Stimulated activated CD4-positive, alpha-beta T cell treated with anti-CD3 and anti-CD28 coated beads, Interleukin-2, amount 100 ng/mL, for 48 hours (primary cell): Measurements from ENCODE around the gene ADARB2.

Experiments used
- DNase-seq, 2 donors: peaks; one replicate each; pipeline ENCODE4 v3.0.0-alpha.2; 2020

Gene ADARB2

DNA sequence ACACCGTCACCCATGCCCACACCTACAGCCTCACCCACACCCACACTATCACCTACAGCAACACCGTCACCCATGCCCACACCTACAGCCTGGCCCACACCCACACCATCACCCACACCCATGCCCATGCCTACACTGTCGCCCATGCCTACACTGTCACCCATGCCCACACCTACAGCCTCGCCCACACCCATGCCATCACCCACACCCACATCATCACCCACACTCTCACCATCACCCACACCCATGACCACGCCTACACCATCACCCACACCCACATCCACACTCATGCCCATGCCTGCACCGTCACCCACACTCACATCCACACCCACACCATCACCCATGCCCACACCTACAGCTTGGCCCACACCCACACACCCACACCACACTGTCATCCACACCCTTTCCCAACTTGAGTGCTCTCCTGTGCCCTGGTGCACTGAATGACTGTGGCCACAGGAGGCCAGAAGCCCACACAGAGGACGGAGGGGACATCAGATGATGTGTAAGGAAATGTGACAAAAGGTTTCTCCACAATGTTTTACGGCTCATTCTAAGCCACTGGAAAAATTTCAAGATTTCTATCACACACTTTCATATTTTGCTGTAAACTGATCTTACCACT, 527.9 kb downstream of the ADARB2 start:
- DNase-seq, result no peak

GRCh38 chr10:1208366-1209311, 528.7 kb downstream of the ADARB2 start:
- no peak for DNase-seq

DNA sequence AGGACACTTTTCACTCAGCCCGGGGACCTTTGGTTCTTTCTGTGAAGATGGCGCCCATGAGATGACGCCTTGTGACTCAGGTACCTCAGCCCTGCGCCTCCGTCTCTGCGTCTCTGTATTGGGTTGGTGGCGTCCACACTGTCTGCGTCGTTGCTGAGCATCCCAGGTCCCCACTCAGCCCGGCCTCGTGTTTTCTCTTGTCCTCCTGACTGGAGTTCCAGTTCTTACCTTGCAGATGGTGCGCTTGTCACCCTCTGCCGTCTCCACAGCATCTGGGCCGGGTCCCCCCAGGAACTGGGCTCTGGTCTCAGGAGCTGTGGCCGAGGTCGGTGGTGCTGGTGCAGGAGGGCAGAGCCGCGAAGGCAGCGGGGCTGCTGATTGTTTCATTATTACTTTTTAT, 530.7 kb downstream of the ADARB2 start:
- DNase-seq, result no peak

- no peak for DNase-seq
Measured at GRCh38 chr10:1206101-1206500, 531.2 kb downstream of the ADARB2 start.

GRCh38 chr10:1205450-1206030, 531.8 kb downstream of the ADARB2 start:
- no peak for DNase-seq

DNA sequence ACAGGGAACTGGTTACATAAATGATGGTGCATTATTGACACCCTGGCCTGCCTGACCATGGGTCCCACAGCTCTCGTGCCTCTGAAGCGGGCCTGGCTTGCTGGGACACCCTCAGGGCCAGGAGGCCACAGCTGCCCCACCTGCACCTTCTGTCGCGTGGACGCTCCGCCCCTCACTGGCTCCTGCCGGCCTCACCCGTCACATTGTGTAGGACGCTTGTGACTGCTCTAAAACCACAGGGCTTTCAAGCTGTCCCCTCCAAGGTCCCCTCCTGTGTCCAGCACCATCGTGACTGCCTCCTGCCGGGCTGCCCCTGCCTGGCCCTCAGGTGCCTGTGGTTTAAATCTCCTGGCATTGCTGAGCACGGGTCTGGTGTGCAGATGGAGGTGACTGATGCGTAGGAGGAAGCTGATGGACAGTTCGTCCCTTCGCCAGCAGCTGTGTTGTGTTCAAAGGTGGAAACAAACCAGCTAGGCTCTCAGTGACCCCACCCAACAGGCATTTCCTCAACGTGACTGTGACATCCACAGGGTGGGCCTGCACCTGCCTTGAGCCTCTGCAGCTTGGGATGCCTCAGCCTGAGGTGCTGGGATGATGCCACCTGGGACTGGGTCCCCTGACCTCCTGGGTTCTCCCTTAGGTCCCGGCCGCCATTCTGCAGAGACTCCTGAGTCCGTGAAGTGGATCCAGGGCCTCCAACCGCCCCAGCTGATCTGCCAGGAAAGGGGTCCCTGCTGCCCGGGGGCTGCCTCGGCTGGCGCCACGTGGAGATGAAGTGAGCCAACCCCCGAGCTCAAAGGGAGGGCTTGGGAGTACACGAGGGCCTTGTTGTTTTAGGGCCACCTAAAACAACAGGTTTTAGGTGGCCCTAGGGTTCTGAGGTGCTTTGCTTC, 532.6 kb downstream of the ADARB2 start:
- no peak for DNase-seq

DNA sequence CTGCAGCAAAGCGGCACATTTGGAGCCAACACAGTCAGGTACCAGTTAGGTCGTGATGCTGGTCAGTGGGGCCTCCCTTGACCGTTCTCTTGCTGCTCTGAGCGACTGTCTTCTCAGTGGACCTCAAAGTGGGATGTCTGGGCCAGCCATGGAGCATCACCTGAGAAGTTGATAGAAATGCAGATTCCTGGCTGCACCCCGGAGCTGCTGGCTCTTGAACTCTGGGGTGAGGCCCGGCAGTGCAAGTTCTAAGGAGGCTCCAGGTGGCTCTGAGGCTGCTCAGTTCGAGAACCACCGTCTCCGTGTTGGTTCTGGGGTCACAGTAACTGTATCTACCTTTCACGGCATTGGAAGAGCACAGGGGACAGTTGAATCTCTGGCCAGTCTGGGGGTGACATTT, 533.6 kb downstream of the ADARB2 start:
- DNase-seq, result no peak

- no peak for DNase-seq
Measured at GRCh38 chr10:1203216-1203615, 534.1 kb downstream of the ADARB2 start.

GRCh38 chr10:1202343-1202742, 535.0 kb downstream of the ADARB2 start:
- no peak for DNase-seq

DNA sequence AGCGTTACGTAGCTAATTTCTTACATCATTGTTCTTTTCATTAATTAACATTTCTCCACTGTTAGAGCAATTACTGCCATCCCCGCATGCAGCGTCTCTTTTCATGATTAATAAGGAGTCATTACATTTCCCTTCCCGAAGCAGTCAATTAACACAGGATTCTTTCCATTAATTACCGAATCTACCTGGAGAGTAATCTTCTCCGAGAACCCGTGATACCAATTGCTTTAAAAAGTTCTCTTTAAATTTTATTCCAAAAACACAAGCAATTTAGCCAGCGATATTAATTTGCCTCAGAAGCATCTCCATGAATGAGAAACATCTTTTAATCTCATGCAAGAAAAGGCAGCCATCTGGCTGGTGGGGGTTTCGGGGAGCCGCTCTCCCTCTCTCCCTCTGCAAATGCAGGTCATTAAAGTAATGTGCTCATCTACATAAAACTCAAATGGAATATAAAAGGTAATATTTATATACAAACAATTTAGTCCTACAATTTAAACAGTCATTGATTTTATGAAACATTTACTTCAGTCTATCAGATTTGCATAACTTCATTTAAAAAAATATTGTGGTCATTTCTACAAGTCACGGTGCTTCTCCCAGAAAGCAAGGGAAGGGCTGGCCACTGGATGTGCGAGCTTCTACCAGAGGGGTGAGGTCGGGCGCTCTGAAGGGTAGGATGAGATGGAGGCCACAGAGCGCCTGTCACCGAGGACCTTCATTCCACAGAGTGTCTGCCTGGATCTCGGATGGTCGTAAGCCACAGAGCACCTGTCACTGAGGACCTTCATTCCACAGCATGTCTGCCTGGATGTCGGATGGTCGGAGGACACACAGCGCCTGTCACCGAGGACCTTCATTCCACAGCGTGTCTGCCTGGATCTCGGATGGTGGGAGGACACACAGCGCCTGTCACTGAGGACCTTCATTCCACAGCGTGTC, 536.2 kb downstream of the ADARB2 start:
- DNase-seq, result no peak

DNA sequence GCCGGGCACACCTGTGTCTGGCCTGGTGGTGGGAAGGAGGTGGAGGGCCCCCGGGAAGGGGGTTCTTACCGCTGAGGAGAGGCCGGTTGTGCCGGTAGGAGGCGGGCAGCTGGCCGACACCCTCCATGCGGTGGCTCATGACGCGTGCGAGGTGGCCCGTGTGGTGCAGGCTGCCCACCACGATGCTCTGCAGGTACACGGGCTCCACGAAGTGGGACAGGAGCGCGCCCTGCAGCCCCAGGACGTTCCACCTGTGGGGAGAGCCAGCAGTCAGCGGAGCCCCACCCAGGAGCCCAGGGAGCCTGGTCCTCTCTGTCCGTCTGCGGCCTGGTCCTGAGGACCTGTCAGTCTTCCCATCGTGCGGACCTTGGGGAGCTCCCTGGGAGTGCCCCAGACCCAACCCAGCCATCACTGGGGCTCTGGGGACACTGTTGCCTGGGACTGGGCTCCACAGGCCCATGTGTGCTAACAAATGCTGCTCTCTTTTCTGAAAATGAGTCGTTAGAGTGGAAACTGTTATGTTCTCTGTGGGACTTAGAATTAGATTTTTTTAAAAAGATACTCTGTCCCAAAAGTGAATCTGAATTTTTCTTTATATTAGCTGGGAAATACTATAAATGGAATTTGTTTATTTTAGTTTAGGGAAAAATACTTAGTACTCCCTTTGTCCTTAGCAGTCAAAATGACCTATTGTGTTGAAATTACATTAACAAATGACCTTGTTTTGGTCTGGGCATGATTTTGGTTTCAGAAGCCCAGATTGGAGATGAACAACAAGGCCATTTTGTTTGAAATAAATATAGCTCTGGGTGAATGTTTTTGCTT, 537.2 kb downstream of the ADARB2 start:
- no peak for DNase-seq

GRCh38 chr10:1199345-1199673, 538.0 kb downstream of the ADARB2 start:
- DNase-seq, result no peak

- DNase-seq, result no peak
Measured at GRCh38 chr10:1198453-1199344, 538.6 kb downstream of the ADARB2 start.

- no peak for DNase-seq
Measured at GRCh38 chr10:1197384-1197783, 539.9 kb downstream of the ADARB2 start.

- DNase-seq, result no peak
Measured at GRCh38 chr10:1196656-1197055, 540.7 kb downstream of the ADARB2 start.

- no peak for DNase-seq
Measured at GRCh38 chr10:1195828-1196227, 541.5 kb downstream of the ADARB2 start.

DNA sequence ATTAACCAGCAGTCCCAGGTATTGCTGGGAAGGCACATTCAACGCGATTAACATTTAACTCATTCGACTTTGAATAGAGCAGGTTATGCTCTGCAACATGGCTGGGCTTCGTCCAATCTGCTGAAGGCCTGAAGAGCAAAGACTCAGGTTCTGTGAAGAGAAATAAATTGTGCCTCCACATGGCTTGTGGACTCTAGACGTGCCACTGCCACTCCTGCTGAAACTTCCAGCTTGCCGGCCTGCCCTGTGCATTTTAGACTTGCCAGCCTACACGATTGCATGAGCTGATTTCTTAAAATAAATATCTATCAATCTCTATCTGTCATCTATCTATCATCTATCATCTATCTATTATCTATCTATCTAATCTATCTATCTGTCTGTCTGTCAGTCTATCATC, 543.2 kb downstream of the ADARB2 start:
- DNase-seq, result no peak

DNA sequence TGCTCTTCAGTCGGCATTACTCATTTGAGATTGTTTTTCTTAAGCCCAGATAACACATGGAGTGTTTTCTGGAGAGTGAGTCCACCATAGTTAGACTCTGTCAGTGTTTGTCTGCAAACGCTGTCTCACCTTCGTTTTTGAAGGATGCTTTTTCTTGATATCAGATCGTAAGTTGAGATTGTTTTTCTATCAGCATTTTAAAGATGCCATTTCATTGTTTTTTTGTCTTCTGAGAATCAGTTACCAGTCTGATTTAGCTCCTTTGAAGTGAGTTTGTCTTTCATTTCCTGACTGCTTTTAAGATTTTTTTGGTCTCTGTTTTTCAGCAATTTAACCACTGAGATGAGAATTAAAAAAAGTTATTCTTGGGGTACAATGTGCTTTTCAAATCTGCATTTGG, 543.8 kb downstream of the ADARB2 start:
- DNase-seq, result no peak

DNA sequence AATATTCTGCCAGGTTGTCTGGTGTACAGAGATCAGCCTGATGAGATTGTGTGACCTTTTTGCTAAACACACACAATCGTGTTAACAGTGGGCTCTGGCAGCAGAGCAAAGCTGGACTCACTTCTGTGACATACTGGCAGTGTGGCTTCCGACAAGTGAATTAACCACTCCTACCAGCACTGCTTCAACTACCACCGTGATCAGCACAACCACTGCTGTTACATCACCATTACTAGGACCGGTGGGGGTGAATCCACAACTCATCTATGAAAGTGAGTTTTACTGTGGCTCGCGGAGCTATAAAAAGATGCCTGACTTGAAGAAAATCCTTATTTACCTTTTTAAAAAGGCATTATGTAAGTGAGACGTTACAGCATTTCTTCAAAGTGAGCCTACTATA, 545.6 kb downstream of the ADARB2 start:
- no peak for DNase-seq
